ENCODE measurements around the gene TNMD. TPM values are rescaled to one million over a fixed set of nuclear protein-coding genes. Genes with fewer than 3 reads are reported as not detected.
"Not testable (repeated sequence)": the region's sequence is repeated elsewhere in the genome, so short reads cannot be mapped to it uniquely, and the experiment has no call there.

Gene TNMD
- total RNA-seq, result not detected

DNA sequence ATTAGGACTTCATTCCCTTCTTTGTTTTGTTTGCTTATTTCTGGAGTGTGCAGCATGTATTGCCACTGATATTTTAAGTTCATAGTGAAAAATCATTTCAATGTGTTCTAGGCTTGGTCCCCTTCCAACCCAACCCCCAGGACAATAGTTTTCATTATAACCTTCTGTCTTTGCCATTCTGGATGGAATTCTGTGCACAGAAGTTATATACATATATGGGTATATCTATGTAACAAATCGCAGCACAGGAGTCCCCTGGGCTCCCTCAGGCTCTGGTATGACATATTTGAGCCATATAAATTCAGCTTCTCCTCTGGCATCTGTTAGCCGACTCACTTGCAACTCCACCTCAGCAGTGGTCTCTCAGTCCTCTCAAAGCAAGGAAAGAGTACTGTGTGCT lies at the start of gene TNMD:
TSS of gene TNMD (plus strand) at position 326 of the 400 bp plus-strand sequence. CDS start 83 bp downstream, outside the sequence.
- no peak for DNase-seq (ENCODE audit: low read depth in 2 of 3, low spot score in 2 of 3)

DNA sequence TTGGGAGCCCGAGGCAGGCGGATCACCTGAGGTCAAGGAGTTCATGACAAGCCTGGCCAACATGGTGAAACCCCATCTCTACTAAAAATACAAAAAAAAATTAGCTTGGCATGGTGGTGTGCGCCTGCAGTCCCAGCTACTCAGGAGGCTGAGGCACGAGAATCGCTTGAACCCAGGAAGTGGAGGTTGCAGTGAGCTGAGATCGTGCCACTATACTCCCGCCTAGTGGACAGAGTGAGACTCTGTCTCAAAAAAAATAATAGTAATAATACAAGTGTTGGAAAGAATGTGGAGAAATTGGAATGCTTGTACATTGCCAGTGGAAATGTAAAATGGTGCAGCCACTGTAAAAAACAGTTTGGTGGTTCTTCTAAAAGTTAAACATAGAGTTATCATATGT lies 19.2 kb upstream of the TNMD start:
- DNase-seq (ENCODE audit: low read depth in 2 of 3, low spot score in 2 of 3), result not testable (repeated sequence)

GRCh38 chrX:100586747-100587146 lies 2.0 kb downstream of the TNMD start:
- DNase-seq (ENCODE audit: low read depth in 2 of 3, low spot score in 2 of 3), result no peak

- DNase-seq (ENCODE audit: low read depth in 2 of 3, low spot score in 2 of 3), result no peak
These were observed 3.1 kb downstream of the TNMD start for GRCh38 chrX:100587861-100588260.

DNA sequence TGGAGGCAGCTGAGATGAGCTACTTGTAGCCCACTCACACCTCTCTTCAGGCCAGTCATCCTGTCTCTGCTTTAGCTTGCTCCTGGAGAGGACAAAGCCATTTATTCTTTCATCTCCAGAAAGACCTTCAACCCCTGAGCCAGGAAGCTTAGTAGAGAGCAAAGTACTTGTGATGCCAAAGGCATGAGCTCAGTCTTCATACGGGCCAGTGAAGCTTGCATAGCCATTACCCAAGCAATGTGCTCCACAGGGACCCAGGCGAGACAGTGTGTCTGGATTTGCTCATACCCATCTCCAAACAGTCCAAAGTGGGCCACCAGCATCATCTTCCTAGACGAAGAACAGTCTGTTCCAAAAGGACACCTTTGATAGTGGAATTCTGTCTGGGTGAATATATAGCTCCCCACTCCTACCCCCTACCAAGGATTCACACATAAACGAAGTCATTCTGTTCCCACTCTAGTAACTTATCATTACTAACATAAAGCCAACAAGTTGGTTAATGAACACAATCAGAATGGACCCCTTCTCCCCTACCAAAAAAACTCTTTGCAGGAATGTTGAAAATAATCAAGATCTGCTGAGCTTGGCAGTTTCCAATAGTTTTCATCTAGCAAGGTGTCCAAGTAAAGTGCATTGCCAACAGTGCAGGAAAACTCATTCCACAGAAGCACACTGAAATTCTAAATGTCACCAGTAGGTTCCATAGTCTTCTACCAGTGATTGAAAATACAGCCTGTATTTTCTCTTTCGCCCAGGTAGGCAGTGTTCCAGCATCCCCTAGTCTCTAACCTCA lies 6.7 kb downstream of the TNMD start:
- DNase-seq (ENCODE audit: low read depth in 2 of 3, low spot score in 2 of 3), result no peak

GRCh38 chrX:100593126-100593525 lies 8.4 kb downstream of the TNMD start:
- DNase-seq (ENCODE audit: low read depth in 2 of 3, low spot score in 2 of 3), result no peak

DNA sequence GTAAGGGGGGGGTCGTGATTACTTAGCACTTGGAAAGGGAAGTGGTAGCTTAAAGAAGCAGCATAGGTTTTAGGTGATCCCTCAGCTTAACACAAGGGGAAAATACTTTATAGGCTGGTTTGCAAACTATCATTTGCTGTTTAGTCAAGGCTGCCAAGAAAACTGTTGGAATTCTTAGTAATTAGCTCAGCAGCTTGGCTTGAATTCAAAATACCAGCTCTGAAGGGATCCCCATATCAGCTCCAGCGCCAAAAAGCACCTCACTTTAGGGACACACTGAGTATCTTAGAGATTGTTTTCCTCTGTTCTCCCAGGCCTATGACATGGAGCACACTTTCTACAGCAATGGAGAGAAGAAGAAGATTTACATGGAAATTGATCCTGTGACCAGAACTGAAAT lies 8.8 kb downstream of the TNMD start:
- DNase-seq (ENCODE audit: low read depth in 2 of 3, low spot score in 2 of 3), result no peak

- DNase-seq (ENCODE audit: low read depth in 2 of 3, low spot score in 2 of 3), result no peak
These were observed 11.9 kb downstream of the TNMD start for GRCh38 chrX:100596601-100597000.

DNA sequence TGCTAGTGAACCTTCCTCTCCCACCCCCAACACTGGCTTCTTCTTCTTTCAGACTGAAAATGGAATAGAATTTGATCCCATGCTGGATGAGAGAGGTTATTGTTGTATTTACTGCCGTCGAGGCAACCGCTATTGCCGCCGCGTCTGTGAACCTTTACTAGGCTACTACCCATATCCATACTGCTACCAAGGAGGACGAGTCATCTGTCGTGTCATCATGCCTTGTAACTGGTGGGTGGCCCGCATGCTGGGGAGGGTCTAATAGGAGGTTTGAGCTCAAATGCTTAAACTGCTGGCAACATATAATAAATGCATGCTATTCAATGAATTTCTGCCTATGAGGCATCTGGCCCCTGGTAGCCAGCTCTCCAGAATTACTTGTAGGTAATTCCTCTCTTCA lies 14.7 kb downstream of the TNMD start:
- no peak for DNase-seq (ENCODE audit: low read depth in 2 of 3, low spot score in 2 of 3)

- no peak for DNase-seq (ENCODE audit: low read depth in 2 of 3, low spot score in 2 of 3)
These were observed 15.6 kb downstream of the TNMD start for GRCh38 chrX:100600340-100600739.

DNA sequence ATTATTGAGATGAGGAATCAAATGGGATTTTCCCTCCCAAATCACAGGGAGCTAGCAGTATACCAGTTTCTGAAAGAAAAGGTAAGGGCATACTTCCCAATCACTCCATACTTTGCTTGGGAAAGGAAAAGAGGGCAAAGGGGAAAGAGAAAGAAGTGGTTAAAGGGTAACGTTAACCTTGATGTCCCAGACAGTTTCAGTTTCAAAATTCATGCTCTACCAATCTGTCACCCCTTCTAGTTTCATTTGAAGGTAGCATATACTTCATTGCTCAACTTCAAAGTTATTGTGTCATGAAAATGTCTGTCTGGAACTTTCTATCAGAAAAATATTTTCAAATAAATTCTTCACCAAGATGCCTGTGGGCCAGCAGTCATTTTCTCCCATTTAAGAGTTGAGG lies 16.0 kb downstream of the TNMD start:
- no peak for DNase-seq (ENCODE audit: low read depth in 2 of 3, low spot score in 2 of 3)

DNA sequence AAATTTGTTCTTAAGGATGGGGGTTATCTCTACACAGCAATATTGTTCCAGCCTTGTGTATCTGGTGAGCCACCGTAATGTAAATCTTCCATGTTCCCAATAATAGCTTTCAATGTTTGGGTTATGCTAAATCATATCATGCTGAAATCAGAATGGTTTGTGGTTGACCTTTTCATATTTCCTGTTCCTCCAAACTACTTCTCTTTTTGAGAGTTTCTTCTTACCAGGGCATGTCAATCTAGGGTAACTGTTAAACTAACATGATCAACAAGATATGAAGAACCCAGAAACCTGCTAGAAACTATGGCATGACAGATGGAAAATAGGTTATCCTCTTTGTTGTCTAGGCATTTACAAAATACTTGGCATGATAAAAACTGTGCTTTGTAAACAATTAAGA lies 22.0 kb downstream of the TNMD start:
- peak in 2 of 3 donors; percentile 9 to 52 for DNase-seq (ENCODE audit: low read depth in 2 of 3, low spot score in 2 of 3)

DNA sequence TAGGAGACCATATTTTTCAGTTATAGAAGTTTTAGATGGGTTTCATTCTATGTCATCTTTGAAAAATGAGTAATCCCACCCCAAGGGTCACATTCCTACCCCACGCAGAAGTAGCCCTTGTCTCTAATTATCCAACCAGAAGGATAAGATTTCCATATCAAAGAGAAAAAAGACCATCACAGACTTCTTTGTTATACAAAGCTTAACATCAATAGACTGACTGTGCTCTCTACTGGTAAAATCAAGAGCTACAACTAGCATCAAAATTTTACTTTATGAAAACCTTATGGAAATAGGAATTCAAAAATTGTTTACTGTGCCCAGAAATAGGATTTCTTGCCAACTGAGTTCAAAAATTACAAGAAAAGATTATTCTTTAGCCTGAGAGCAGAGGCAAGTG lies 24.9 kb downstream of the TNMD start:
- DNase-seq (ENCODE audit: low read depth in 2 of 3, low spot score in 2 of 3), result no peak

GRCh38 chrX:100611951-100612350 lies 27.2 kb downstream of the TNMD start:
- no peak for DNase-seq (ENCODE audit: low read depth in 2 of 3, low spot score in 2 of 3)

GRCh38 chrX:100615005-100615404 lies 30.3 kb downstream of the TNMD start:
- peak in 2 of 3 donors; percentile 29 to 44 for DNase-seq (ENCODE audit: low read depth in 2 of 3, low spot score in 2 of 3)

GRCh38 chrX:100623001-100623400 lies 38.3 kb downstream of the TNMD start:
- no peak for DNase-seq (ENCODE audit: low read depth in 2 of 3, low spot score in 2 of 3)

DNA sequence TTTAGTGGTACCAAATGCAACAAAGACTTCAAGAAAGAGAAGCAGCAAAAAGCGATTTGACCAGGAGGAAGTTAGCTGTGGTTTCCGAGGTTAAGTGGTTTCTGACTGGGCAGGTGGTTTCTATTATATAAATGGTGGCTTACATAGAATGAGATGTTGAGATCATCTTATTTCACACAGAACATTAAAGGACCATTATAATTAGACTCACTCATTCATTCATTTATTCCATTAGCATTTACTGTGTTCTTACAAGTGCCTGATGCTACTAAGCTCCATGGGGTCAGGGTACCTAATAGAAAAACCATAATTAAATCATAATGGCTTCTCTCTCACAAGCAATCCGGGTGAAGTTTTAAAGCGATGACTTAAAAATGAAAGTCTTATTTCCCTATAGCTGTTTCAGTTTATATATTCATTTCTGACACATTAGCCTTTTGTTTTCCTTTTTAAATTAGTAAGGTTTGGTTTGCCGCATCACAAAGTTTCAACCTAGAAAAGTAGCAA lies 41.3 kb downstream of the TNMD start:
- peak in 2 of 3 donors; percentile 62 to 71 for DNase-seq (ENCODE audit: low read depth in 2 of 3, low spot score in 2 of 3)

DNA sequence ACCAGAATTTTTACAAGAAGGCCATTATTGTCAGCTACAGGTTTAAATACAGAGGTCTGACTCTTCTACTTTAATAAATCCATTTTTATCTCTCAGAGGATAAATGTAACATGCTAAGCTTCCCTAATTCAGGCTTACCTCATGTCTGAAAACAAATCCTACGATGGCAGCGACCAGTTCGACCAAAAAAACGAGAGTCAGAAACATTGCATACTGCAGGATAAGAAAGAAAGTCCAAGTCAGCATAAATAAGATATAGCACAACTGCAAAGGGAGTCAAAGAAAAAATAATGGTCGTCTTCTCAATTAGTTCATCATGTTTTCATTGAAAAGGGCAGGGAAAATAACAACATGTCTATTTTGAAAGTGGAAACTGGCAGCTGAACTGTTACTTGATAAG lies 50.3 kb downstream of the TNMD start:
- DNase-seq (ENCODE audit: low read depth in 2 of 3, low spot score in 2 of 3), result no peak

- DNase-seq (ENCODE audit: low read depth in 2 of 3, low spot score in 2 of 3), result no peak
These were observed 51.2 kb downstream of the TNMD start for GRCh38 chrX:100635989-100636320.

DNA sequence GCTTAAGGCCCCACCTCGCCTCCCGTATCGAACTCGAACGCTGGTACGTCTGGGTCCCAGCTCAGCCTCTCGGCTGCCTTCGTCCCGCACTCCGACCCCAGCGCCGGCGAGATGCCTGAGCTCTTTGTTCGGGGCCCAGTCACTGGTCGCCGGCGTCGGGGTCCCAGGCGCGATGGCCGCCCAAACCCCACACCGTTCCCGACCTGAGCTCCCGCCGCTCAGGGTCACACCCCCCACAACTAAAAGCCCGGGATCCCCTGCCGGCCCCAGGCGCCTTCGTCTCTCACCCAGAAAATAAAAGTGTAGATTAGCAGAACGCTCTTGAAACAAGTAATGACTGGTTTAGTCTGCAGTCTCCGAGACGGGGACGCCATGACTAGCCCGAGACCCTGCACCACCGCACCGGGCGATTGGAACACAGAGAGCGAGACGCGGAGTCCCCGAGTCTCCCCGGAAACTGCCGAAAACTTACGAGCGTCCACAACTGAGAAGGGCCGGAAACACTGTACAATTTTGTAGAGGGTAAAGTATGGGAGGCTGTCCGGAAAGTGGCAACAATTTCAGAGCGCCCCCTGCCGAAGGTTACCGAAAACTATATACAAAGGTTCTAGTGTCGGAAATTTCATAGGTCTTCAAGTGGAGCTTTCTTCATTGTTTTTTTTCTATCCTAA lies 51.7 kb downstream of the TNMD start, which contains the start of gene TSPAN6:
TSS of gene TSPAN6 (minus strand) at position 486 of the 671 bp plus-strand sequence. CDS start at position 374, 112 bp downstream.
- DNase-seq (ENCODE audit: low read depth in 2 of 3, low spot score in 2 of 3), result peak; percentile 36 to 56 (median 45)

DNA sequence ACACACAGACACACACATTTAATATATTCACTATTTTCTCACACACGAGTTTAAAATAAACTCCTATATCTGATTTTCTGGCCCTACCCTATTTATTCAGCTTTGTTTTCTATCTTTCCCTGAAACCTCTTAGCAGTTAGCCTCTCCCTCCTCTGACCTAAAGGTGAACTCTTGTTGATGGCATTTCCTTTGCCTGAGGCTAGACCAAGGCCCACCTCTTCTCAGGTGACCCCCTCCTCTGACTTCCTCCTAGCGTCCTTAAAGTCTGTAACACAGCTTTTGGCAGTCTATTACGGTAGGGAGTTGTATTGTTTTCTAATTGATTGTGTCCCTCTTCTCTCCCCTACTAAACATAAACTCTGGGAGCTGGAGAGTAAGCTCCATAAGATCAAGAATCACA lies 57.6 kb downstream of the TNMD start:
- DNase-seq (ENCODE audit: low read depth in 2 of 3, low spot score in 2 of 3), result no peak

GRCh38 chrX:100643212-100643611 lies 58.5 kb downstream of the TNMD start:
- no peak for DNase-seq (ENCODE audit: low read depth in 2 of 3, low spot score in 2 of 3)

All from hematopoietic multipotent progenitor cell (in vitro differentiated cells).